Forelimb muscle (tissue), 1 donor: Measurements from ENCODE around the gene GPR141. TPM values are rescaled to one million over a fixed set of nuclear protein-coding genes. Genes with fewer than 3 reads are reported as not detected.

Source experiments
- DNase-seq: peaks from one replicate; pipeline ENCODE4 v3.0.0-alpha.2; 2013; ENCODE audit warnings: low read depth
- polyA plus RNA-seq: library from polyadenylated mRNA; unstranded; fragments of 120-200 nt; gene quantifications from one replicate; pipeline ENCODE4 v1.2.1, GENCODE V29; 2013; ENCODE audit not compliant: insufficient read length

GPR141 gene, protein sequence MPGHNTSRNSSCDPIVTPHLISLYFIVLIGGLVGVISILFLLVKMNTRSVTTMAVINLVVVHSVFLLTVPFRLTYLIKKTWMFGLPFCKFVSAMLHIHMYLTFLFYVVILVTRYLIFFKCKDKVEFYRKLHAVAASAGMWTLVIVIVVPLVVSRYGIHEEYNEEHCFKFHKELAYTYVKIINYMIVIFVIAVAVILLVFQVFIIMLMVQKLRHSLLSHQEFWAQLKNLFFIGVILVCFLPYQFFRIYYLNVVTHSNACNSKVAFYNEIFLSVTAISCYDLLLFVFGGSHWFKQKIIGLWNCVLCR
- polyA plus RNA-seq: 0.40 TPM

DNA sequence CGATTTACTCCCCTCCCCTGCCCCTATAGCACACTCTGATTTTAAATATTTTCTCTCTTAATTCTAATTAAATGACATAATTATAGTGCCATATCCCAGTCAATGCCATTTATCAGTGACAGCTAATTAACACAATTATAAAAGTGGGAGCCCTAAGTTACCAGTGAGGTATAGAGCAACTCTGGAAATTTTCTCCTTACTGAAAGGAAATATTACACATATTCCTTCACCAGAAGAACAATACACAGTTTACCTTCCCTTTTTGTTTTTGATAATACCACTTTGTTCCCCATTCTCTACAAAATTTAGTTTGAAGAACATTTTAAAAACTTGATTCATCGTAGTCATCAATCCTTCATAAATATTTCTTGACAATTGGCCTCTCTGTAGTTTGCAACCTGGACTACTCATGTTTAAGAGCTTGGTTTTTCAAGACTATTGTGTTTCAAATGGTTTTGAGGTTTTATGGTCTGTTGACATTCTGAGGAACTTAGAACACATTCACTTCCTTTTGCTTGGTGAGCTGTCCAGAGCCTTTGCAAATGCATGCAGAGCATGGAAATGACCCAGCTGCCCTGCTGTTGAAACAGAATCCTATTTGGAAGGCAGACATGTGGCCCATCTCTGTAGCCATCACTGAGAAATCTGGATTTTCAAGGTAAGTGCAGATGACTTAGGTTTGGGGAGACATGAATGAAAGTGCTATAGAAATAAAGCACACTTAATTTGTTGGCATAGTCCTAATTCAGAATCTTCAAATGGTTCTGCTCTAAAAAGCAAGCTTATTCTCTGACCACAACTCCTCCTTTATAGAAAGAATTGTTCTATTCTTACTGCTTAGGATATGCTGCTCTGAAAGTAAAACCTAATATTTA, at the start of gene GPR141:
Gene GPR141 (plus strand): TSS at position 521 of the 875 bp plus-strand sequence. CDS start 56,628 bp downstream, outside the sequence.
- no peak for DNase-seq

DNA sequence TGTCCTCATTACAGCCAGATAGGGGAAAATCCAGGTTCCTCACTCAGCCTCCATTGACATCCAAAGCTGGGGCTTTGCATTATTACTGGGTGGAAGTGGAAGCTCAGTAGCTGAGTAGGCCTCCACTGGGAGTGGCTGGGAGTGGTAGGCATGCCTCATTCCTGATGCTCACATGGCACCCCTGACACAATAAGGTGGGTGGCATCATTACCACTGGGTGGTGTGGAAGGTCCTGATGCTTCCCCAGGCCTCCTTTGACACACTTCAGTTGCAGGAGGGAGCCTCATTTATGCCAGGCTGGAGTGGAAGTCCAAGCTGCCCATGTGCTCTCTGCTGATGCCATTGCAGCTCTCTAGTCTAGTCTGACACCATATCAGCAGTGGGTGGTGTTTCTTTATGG, 48.2 kb upstream of the GPR141 start:
- DNase-seq: no peak

DNA sequence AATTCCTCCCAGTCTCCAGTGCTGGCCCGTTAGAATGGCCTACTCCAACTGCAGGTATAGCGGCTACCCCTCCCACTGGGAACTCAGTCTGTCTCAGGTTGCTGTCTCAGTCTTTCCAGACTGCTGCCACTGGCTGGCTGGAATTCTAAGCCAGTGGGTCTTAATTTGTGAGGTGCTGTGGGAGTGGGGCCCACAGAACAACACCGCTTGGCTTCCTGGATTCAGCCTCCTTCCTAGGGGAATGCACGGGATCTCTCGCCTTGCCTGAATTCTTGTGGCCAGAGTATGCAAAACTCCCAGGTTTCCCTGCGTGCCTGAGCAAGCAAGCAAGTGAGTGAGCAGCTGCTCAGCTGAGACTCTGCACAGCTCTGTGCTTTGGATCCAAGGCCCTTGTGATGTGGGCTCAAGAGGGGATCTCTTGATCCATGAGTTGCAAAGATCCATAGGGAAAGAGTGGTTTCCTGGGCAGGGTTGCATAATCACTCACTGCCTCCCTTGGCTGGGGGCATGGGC, 41.5 kb upstream of the GPR141 start:
- DNase-seq: no peak

DNA sequence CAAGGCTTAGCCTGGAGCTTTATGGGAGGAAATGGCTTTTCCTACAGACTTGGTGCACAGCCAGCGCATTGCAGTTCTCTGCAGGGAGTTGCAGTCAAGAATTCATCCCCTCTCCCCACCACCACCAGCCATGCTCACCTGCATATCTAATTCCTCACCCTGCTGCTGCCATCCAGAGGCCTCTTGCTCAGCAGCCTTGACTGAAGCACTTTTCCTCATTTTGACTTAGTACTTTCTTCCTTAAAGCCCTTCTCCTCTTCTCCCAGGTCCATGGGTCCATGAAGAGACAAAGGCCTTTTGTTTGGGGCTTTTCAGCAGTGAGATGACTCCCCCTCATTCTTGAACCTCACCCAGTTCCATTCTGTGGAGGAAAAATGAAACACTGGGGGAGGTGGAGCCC, 39.7 kb upstream of the GPR141 start:
- DNase-seq: no peak

DNA sequence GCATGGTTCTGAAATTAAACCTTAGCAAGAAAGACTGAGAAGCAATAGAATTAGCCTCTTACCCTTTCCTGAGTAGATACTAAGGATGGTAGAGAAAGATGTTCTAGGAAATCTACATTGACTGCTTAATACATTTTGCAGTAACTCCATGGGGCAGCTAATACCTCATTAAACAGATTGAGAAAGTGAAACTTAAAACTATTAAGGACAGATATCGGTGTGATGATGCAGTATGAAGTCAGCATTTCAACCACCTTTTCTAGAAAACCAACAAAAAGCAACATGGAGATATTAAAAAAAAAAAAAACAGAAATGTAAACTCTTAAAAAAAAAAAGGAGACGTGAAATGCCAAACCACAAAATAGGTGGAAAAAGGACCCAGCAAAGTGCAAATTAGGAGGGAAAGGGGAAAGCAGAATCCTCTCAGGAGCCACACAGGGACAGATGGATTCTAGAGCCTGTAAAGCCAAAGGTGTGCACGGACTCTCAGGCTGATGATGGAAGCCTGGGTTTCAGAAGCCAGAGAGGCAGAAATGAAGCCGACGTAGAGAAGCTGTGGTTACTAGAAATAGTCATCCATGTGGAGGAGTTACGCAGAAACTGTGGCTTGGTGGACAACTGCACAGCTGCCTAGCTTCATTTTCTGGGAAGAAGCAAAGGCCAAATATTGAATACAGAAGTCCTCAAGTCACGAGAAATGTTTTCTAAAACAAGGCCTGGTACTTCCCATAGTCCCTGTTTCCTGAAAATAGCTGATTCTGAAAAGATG, 38.1 kb upstream of the GPR141 start:
- DNase-seq: no peak

DNA sequence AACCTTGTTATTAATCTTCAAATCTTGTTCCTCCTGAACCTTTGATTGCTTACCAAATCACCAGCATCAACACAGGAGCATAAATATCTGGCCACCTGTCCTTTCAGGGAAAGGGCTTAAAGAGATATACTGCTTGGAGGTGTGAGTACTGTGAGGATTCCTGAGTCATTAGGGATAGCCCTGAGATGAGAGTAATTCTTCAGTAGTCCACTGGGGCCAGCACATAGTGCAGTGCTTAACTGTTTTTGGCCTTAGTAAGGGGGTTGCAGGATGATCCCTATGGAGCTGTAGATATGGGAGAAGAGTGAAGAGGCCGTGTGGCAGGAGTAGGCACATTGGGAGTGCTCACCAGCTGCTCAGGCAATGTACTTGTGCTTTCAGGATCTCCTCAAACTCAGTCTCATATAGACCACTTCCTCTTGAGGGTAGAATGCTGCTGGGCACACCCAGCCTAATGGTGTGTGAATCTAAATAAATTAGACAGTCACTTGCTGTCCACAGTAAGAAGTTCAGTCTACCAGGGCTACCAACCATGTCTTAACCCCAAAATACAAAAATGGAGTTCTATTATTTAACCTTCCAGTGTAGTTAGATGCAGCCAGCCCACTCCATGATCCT, 26.5 kb upstream of the GPR141 start:
- no peak for DNase-seq

DNA sequence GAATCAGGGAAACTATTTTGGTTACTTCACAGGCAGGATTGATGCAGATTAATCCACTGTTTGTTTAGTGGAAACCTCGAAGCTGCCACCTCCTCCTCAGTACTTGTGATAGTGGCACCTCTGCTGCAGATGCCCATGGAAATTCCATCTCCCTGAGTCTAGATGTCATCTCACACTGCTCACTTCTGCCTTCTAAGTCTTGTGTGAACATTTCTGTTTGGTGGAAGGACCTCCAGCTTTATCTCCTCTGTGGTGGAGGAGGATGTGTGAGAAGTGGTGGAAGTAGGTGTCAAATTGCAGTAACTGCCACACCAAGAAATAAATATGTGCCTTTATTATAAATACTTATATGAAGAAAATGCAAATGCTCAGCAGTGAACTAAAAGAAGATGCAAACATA, 25.8 kb upstream of the GPR141 start:
- no peak for DNase-seq

DNA sequence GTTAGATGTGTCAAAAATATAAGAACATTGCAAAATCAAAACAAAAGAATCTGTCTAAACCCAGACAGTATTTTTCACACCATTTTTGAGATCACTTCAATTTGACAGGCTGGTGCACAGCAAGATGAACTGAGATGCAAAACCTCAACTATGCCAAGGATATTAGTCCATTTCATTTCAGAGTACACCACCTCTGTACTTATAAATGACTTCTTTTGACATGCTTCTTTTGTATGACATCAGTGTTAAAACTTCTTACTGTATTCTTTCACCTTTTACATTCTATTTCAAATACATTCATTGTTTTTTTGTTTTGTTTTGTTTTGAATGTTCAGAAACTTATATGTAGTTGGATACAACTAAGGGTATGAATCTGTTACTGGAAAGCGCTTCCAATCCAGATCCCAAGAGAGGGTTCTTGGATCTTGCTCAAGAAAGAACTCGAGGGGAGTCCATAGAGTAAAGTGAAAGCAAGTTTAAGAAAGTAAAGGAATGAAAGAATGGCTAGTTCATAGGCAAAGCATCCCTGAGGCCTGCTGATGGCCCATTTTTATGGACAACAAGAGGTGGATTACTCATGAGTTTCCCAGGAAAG, 23.5 kb upstream of the GPR141 start:
- no peak for DNase-seq

DNA sequence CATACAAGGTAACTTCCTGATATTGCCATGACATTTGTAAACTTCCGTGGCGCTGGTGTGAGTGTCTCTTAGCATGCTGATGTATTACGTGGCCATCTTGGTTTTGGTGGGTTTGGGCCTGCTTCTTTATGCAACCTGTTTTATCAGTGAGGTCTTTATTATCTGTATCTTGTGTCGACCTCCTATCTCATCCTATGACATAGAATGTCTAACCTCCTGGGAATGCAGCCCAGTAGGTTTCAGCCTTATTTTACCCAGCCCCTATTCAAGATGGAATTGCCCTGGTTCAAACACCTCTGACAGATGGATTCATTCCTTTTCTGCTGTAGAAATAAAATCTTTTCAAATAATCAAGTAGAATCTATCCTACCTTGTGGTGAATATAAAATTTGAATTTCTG, 23.0 kb upstream of the GPR141 start:
- DNase-seq: no peak

DNA sequence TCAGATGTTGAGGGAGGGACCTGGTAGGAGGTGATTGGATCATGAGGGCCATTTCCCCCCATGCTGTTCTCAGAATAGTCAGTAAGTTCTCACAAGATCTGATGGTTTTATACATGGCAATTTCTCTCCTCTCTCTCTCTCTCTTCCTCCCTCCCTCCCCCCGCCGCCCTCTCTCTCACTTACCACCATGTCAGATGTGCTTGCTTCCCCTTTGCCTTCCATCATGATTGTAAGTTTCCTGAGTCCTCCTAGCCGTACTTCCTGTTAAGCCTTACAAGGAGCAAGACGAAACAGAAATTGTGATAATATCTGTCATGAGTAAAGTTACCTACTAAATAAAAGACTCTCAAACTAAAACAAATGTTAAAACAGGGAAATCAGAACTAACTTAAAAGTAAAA, 19.9 kb upstream of the GPR141 start:
- DNase-seq: no peak

DNA sequence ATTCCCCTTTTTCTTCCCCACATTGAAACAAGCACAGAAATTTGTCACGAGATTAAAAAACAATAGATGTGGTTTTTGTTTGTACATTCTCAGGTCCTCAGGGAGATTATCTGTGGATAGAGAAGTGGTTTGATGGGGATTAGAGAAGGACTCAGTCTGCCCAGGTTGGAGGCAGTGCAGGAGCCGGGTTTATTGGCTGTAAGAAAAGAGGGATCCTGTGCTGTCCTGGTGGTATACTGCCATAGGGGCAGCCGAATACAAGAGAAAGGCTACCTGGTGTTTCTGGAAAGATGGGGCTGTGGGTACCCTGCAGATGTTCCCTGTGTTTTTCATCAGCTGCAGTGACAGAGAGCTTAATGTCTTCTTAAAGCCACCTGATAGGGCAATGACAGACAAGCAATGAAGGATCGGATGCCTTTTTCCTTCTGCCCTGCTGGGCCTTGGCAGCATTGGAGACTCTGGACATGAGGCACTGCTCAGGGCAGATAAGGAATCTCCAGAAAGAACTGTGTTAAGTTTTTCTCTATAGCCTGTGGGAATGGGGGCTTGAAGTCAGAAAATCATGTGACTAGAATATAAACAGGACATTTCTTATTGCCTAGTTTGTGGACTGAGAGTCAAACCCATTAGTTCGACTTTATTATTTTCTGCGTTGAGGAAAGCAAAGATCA, 18.1 kb upstream of the GPR141 start:
- DNase-seq: no peak

DNA sequence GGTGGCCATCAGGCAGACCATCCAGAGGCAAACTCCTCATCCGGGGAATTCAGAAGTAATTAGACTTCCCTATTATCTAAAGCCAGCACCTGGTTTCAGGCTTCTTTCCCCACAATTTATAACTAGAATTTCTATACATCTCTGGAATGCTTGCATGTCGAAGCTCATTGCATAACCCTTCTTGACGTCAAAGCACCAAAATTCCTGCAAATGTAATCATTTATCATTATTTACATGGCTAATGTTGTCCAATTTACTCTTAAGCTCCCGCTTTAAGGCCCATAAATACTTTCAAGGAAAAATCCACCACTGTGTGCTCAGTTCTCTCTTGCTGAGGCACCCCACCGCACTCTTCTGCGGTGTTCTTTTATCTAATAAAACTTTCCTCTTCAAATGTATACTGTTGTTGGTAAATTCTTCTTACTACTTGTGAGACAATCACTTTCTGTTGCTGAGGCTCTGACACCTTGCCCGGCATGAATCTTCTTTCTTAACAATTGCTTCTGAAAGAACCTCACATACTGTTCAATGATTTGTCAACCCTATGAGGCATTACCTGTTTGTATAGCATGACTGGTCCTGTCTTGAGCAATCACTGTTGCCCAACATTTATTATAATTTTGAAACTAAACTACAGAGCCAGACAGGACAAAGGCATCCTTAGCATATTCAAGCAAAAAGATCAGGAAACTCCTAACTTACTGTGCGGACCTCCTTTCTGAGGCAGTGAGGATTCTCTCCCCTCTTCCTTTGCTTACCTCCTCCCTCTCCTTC, 17.4 kb upstream of the GPR141 start:
- no peak for DNase-seq

DNA sequence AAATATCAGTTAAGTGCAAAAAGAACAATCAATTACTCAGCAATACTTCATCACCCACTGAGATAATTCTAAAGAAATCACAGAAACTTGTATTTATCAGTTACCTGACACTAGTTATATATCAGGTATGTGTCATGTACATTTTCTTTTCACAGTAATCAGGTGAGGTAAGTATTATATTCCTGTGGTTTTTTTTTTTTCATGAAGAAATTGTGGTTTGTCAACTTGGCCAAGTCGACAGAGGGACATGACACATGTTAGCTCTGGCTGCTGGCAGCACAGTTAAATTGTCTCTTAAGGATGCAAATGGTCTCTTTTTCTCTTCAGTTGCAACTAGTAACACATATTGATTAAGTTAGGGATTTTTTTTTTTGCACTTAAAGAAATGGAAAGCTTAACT, 13.7 kb upstream of the GPR141 start:
- no peak for DNase-seq

DNA sequence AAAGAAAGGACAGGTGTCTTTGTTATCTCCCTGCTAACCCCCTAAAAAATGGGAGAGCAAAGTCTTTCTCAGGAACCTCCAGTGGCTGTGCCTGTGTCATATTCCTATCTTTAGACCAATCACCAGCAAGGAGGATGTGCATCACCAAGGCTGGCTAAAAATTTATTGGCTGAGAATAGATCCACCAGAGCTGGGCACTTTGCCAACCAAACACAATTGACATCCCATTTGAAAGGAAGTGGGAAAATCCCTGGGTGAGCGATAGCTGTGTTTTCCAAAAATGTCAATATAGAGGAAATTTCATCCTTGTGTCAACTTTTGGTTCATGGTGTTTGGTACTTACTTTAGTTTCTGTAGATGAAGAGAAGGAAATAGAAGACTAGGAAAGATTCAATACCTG, 13.1 kb upstream of the GPR141 start:
- no peak for DNase-seq

DNA sequence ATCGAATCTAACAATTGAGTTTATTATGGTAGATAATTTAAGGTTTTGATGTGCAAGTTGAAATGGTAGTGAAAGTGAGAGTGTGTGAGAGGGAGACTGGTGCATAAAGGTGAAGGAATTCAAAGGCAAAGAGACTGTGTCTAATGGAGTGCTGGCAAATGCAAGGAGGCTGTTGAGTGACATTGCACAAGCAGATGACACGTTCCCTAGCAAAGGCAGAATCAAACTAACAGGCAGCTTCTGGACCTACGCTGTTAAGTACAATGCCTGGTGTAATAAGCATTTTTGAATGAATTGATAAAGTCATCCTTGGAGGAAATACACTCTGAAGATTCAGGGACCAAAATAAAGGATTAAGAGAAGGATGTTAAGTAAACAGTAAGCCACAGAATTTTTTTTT, 11.7 kb upstream of the GPR141 start:
- no peak for DNase-seq

DNA sequence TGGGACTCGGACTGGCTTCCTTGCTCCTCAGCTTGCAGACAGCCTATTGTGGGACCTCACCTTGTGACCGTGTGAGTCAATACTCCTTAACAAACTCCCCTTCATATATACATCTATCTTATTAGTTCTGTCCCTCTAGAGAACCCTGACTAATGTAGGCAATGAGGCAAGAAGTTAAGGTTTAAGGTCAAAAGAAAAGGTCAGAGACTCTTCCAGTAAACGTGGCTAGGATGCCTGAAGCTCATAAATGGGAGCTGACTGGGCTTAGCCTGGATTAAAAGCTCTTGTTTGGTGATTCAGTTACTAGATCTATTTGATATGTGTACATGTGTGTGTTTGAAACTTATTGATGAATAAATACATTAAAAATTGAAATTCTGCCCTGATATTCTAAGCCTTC, 10.6 kb upstream of the GPR141 start:
- DNase-seq: no peak

DNA sequence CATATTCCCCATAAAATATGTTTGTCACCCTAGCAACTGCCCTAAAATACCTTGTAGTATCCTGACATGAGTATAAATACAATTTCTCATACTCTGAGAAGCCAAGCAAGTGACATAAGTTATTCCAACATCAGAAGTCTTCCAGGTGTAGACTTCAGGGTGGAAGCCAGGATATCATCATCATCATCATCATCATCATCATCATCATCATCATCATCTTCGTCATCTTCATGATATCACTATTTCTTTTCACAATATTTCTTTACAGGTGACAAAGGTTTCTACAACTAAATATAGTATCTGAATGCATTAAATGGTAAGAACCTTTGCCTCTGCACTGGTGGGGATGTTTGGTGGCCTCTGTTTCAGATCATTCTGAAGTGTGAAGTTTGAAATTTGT, 10.0 kb upstream of the GPR141 start:
- no peak for DNase-seq

DNA sequence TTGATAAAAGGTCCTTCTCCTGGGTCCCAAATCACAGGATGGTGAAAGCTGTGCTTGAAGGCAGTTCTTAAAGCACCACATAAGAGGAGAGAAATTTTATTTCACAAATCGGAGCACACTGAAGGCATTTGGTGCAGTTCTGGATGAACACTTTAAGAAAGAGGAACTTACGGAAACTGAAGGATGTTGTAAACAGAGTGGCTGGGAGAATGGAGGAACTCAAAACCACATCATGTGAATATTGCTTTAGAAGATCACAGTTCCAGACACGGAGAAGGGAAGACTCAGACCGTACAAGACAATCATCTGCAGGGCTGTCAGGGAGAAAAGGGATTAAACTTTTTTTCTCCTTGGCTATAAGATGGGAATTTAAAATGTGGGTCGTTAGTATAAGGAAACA, 9.0 kb upstream of the GPR141 start:
- DNase-seq: no peak

DNA sequence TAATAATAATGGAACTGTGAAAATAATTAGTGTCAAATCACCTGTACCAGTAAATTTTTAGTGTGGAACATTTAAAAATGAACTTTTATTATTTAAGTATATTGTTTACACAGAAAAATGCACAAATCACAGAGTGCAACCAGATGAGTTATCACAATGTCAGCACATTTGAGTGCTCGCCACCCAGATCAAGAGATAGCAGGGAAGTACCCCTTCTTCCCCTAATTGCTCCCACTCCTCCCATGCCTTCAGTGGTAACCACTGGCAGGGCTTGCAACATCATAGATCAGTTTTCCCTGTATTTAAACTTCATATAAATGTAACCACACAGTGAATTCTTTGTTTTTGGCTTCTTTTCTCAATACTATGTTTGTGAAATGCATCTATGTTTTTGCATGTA, 7.8 kb upstream of the GPR141 start:
- no peak for DNase-seq

DNA sequence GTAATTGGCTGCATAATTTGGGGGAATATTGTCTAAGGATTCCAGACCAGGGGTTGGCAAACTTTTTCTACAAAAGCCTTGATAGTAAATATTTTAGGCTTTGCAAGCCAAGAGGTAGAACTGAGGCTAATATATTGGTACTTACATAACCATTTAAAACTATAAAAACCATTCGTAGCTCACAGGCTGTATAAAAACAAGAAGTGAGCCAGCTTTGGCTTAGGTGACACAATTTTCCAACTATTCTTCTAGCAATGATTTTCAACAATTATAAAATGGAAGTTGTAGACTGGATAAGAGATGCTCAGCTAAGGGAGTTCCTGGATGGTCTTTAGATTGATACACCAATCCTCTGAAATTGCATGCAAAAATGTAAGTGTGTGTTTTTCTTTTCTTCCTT, 1.4 kb downstream of the GPR141 start:
- DNase-seq: no peak
